Spleen (tissue), 11 donors: ENCODE results near the gene ZSWIM8. TPM values are rescaled to one million over a fixed set of nuclear protein-coding genes. Genes with fewer than 3 reads are reported as not detected.
A peak's percentile ranks its signal among the peaks of the same experiment; 100 is the strongest.
"Not testable (repeated sequence)": the region's sequence is repeated elsewhere in the genome, so short reads cannot be mapped to it uniquely, and the experiment has no call there.

Experiments used
- DNase-seq: peaks from one replicate; pipeline ENCODE4 v3.0.0-alpha.2; 2020
- H3K27ac ChIP-seq, 8 donors: fragments of 200-600 bp; sonication (generic) in 7 of 8; 1 replicate in 4 of 8; 2 replicates in 4 of 8; pipeline versions ENCODE4 v1.5.0 to v1.8.0; 2016 to 2021; ENCODE audit warnings: inconsistent platforms in 4 of 8, mild to moderate bottlenecking in 4 of 8, moderate library complexity in 1 of 8
- H3K27me3 ChIP-seq, 7 donors: fragments of 200-600 bp; sonication (generic) in 6 of 7; replicated peaks in 1 of 7; 1 replicate in 4 of 7; 2 replicates in 3 of 7; pipeline versions ENCODE4 v1.5.0 to v1.8.0; 2016 to 2021; ENCODE audit warnings: inconsistent platforms in 3 of 7, mild to moderate bottlenecking in 1 of 7
- H3K36me3 ChIP-seq, 6 donors: fragments of 200-600 bp; sonication (generic) in 5 of 6; 1 replicate in 4 of 6; 2 replicates in 2 of 6; pipeline versions ENCODE4 v1.5.0 to v1.8.0; 2016 to 2021; ENCODE audit warnings: inconsistent platforms in 2 of 6
- H3K4me1 ChIP-seq, 6 donors: fragments of 200-600 bp; sonication (generic) in 5 of 6; 1 replicate in 3 of 6; 2 replicates in 3 of 6; pipeline versions ENCODE4 v1.5.0 to v1.8.0; 2016 to 2021; ENCODE audit warnings: inconsistent platforms in 3 of 6
- H3K4me3 ChIP-seq, 8 donors: fragments of 200-600 bp; sonication (generic) in 7 of 8; 1 replicate in 4 of 8; 2 replicates in 4 of 8; pipeline versions ENCODE4 v1.5.0 to v1.8.0; 2016 to 2021; ENCODE audit warnings: inconsistent platforms in 4 of 8, mild to moderate bottlenecking in 4 of 8, moderate library complexity in 2 of 8
- H3K9me3 ChIP-seq, 8 donors: fragments of 200-600 bp; sonication (generic) in 7 of 8; 1 replicate in 4 of 8; 2 replicates in 4 of 8; pipeline versions ENCODE4 v1.5.0 to v1.8.0; 2016 to 2021; ENCODE audit warnings: inconsistent platforms in 4 of 8
- POLR2A ChIP-seq, 3 donors: fragments of 450-650 bp; IDR thresholded peaks; one replicate each; pipeline ENCODE4 v1.5.1; 2017; ENCODE audit warnings: antibody characterized with exemption in 3 of 3, mild to moderate bottlenecking in 1 of 3
- POLR2AphosphoS5 ChIP-seq, 3 donors: sonication (generic); formaldehyde crosslinking; IDR thresholded peaks; one replicate each; pipeline ENCODE4 v1.5.1; 2017; ENCODE audit warnings: antibody characterized with exemption in 3 of 3
- WGBS, 5 donors: extraction: QIAGEN DNeasy Blood & Tissue Kit in 3 of 5; methylation state at CpG; one replicate each; pipeline versions ENCODE4 v1.1.5 to v1.1.7; 2013 to 2018; 5-methylcytosine and 5-hydroxymethylcytosine counted together
- intact Hi-C: fragments of 100-400 bp; cut with DNase I; formaldehyde crosslinking; loops from one replicate; pipeline ENCODE4 v1.15.0; 2023; ENCODE audit warnings: low total_unique reads
- polyA plus RNA-seq, 3 donors: library from polyadenylated mRNA; stranded (reverse); fragments of 200-250 nt; gene quantifications; one replicate each; pipeline ENCODE4 v1.2.1, GENCODE V29; 2013
- total RNA-seq, 7 donors: library from RNA; depleted of rRNA in 3 of 7; stranded (reverse); fragments of >200 nt in 3 of 7; fragmentation: NEBNext Ultra II Directional in 4 of 7; extraction: Animal tissue kit (Norgen Biotek cat#: 25700) in 4 of 7; gene quantifications; one replicate each; pipeline versions ENCODE4 v1.1.0 to v1.2.1, GENCODE V29; 2016 to 2021
- TF ChIP-seq, protein P1 (sequence below), 11 experiments: fragments of 200-600 bp in 7 of 11; fragments of 450-650 bp in 4 of 11; sonication (generic) in 4 of 11; IDR thresholded peaks in 8 of 11; conservative IDR thresholded peaks in 3 of 11; 1 replicate in 7 of 11; 2 replicates in 4 of 11; pipeline versions ENCODE4 v1.4.0 to v1.8.0; 2016 to 2021; ENCODE audit warnings: antibody characterized with exemption in 11 of 11, inconsistent platforms in 4 of 11, mild to moderate bottlenecking in 1 of 11
- donor health status: healthy with polysubstance abuse.
- donor health status: DM: no; HTN: no; CAD: no; lungs with moderate emphysema.
- donor health status: DM: no; HTN: no; CAD: no.
- donor health status: Bipolar disorder and iron deficiency.
- donor health status: healthy.
- donor health status: DM: no; HTN: no; CAD: no.
- donor health status: DM: yes; HTN: yes; CAD: no.

The ZSWIM8 gene
- total and polyA plus RNA-seq, 10 donors: 51.5 to 141 (median 119) TPM

DNA sequence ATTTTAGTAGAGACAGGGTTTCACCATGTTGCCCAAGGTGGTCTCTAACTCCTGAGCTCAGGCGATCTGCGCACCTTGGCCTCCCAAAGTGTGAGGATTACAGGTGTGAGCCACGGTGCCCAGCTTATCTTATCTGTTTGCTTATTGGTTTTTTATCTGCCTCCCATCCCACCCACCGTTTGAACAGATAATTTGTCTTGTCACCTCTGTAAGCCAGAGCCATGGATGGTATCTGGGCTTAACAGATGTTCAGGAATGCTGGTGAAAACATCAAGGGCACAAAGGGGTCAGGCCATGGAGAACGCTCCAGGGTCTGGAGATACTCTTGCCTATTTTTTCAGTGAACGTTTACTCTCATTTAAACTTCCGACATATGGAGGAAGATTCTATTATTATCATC is 38.0 kb downstream of the ZSWIM8 start:
- H3K4me1 ChIP-seq: peaks cover 0 to 18% (median 5%) of the 10 kb centered on the region in 6 donors
- H3K27me3 ChIP-seq: no peaks in the 10 kb centered on the region
- no peak overlapping the region for H3K4me3 ChIP-seq
- WGBS, 5 donors: 86 to 96% (median 90%) methylated on average over 7 of the region's 7 CpGs
- H3K27ac ChIP-seq: no peak overlapping the region
- no peaks in the 10 kb centered on the region for H3K9me3 ChIP-seq
- TF ChIP-seq POLR2AphosphoS5 (IDR thresholded peaks at IDR 0.05) (no peak), POLR2A (IDR thresholded peaks at IDR 0.05) (no peak)
- TF ChIP-seq, protein P1, sequence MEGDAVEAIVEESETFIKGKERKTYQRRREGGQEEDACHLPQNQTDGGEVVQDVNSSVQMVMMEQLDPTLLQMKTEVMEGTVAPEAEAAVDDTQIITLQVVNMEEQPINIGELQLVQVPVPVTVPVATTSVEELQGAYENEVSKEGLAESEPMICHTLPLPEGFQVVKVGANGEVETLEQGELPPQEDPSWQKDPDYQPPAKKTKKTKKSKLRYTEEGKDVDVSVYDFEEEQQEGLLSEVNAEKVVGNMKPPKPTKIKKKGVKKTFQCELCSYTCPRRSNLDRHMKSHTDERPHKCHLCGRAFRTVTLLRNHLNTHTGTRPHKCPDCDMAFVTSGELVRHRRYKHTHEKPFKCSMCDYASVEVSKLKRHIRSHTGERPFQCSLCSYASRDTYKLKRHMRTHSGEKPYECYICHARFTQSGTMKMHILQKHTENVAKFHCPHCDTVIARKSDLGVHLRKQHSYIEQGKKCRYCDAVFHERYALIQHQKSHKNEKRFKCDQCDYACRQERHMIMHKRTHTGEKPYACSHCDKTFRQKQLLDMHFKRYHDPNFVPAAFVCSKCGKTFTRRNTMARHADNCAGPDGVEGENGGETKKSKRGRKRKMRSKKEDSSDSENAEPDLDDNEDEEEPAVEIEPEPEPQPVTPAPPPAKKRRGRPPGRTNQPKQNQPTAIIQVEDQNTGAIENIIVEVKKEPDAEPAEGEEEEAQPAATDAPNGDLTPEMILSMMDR (IDR thresholded peaks at IDR 0.05 in 8 of 11, conservative IDR thresholded peaks at IDR 0.05 in 3 of 11): no peak
- H3K36me3 ChIP-seq: peaks cover 0 to 97% (median 68%) of the 10 kb centered on the region in 6 donors
- intact Hi-C loops: no loop called here
- DNase-seq: no peak

DNA sequence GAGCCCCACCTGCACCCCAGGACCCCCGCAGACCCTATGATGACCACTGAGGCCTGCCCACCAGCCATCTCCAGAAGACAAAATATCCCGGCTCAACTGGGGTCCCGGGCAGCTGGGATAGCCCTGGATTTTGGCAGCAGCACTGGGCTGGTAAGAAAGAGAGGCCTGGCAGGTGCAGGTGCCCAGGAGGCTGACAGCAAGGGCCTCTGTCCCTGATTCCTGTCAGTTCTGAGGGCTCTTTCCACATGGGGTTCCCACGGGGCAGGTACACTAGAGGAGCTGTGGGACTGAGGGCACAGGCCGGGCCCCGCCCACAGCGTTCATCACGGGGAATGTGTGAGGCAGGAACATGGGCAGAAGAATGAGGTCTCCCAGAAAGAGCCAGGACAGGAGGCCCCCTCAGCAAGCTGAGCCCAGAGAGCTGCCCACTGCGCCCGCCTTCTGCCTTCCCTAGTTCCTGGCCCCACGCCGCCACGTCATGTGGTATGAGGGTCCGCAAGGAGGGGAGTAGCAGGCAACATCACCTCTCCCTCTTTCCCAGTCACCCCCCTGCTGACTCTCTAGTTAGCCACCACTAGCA is 38.8 kb downstream of the ZSWIM8 start:
- TF ChIP-seq, protein P1 (IDR thresholded peaks at IDR 0.05 in 8 of 11, conservative IDR thresholded peaks at IDR 0.05 in 3 of 11): no peak
- TF ChIP-seq POLR2AphosphoS5 (IDR thresholded peaks at IDR 0.05) (no peak), POLR2A (IDR thresholded peaks at IDR 0.05) (no peak)
- H3K4me3 ChIP-seq: no peak overlapping the region
- DNase-seq: no peak
- 95 to 98% (median 96%) methylated on average over 12 to 14 of the region's 14 CpGs for WGBS, 5 donors
- H3K27ac ChIP-seq: no peak overlapping the region
- peaks cover 0 to 9% (median 3%) of the 10 kb centered on the region in 6 donors for H3K4me1 ChIP-seq
- no peaks in the 10 kb centered on the region for H3K27me3 ChIP-seq
- intact Hi-C loops: no loop called here
- peaks cover 0 to 97% (median 64%) of the 10 kb centered on the region in 6 donors for H3K36me3 ChIP-seq
- no peaks in the 10 kb centered on the region for H3K9me3 ChIP-seq

DNA sequence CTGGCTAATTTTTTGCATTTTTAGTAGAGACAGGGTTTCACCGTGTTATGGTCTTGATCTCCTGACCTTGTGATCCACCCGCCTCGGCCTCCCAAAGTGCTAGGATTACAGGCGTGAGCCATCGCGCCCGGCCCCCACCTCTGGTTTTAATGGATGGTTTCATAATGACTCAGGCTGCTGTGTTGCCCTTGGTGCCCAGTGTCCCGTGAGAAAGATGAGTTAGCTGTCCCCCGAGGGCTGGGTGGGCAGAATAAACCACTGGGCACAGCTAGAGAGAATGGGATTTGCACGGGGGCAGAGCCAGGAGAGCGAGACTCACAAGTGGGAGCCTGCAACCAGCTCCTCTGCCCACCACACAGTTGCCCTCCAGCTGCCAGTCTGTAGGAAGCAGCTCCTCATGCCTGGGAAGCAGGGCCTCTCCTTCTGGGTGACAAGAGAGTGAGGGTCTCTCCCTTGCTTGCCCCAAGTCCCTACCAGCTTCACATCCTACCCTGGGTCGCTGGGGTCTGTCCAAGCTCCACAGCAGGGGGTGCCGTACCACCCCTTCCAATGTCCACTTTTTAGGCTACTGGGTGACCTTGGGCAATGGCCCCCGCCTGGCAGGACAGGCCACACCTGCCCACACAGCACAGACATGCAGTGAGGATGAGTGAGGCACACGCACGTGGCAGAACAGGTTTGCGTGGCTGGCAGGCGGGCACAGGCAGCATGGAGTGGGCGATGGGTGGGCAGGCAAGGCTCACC is 42.1 kb downstream of the ZSWIM8 start:
- H3K9me3 ChIP-seq: no peaks in the 10 kb centered on the region
- H3K27ac ChIP-seq: no peak overlapping the region
- intact Hi-C loops: no loop called here
- no peak overlapping the region for H3K4me3 ChIP-seq
- TF ChIP-seq POLR2A (IDR thresholded peaks at IDR 0.05): no peak
- peak in 1 of 3 donors; percentile 40 for TF ChIP-seq POLR2AphosphoS5 (IDR thresholded peaks at IDR 0.05)
- TF ChIP-seq, protein P1 (IDR thresholded peaks at IDR 0.05 in 8 of 11, conservative IDR thresholded peaks at IDR 0.05 in 3 of 11): no peak
- peaks cover 0 to 100% (median 42%) of the 10 kb centered on the region in 6 donors for H3K36me3 ChIP-seq
- DNase-seq: no peak
- no peaks in the 10 kb centered on the region for H3K27me3 ChIP-seq
- WGBS, 5 donors: 86 to 92% (median 90%) methylated on average over 18 to 19 of the region's 19 CpGs
- H3K4me1 ChIP-seq: no peaks in the 10 kb centered on the region

DNA sequence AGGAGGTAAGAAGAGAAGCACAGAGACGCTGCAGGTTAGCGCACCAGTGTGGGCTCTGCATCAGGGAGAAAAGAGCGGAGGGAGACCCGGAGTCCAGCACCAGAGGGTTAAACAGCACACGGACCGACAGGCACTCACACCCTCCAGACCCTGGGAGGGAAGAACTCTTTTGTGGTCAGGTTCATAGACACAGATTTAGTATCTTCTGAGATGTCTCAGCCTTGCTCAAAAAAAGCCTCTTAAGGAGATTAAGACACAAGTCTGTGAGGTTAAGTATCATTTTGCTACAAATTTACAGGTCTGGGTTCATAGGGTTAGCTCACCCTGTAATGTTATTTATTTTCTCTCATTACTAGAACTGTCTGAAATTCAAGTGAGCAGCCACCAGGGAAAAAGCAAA is 42.8 kb downstream of the ZSWIM8 start:
- Histone ChIP-seq H3K4me1 (no peaks in the 10 kb centered on the region), H3K4me3 (no peak overlapping the region), H3K27me3 (no peaks in the 10 kb centered on the region), H3K36me3 (peaks cover 0 to 99% (median 39%) of the 10 kb centered on the region in 6 donors), H3K27ac (no peak overlapping the region), H3K9me3 (no peaks in the 10 kb centered on the region)
- DNase-seq: no peak
- 87 to 98% (median 95%) methylated on average over 6 of the region's 6 CpGs for WGBS, 5 donors
- intact Hi-C loops: no loop called here
- TF ChIP-seq POLR2AphosphoS5 (IDR thresholded peaks at IDR 0.05): no peak
- TF ChIP-seq POLR2A (IDR thresholded peaks at IDR 0.05): no peak
- TF ChIP-seq, protein P1 (IDR thresholded peaks at IDR 0.05 in 8 of 11, conservative IDR thresholded peaks at IDR 0.05 in 3 of 11): no peak

DNA sequence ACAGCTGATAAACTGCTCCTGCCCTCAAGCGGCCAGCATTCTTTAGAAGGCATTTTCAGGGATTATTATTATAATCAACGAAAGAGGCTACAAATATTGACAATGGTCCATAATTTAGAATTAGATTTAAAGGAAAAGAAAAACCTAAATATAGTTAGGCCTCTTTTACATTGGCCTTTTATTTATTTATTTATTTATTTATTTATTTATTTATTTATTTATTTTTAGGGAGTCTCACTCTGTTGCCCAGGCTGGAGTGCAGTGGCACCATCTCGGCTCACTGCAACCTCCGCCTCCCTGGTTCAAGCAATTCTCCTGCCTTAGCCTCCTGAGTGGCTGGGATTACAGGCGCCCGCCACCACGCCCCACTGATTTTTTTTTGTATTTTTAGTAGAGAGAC is 43.7 kb downstream of the ZSWIM8 start:
- H3K9me3 ChIP-seq, H3K27ac ChIP-seq, intact Hi-C loops, H3K27me3 ChIP-seq, H3K4me3 ChIP-seq, DNase-seq, H3K4me1 ChIP-seq: not testable (repeated sequence)
- H3K36me3 ChIP-seq: peaks cover 0 to 95% (median 31%) of the 10 kb centered on the region in 6 donors
- WGBS, 5 donors: 89 to 99% (median 91%) methylated on average over 7 of the region's 7 CpGs
